DOHH2 (cell line): Measurements from ENCODE around the gene URGCP.

Source experiments
- H3F3A ChIP-seq: fragments of 200-600 bp; sonication (generic), shearing (Covaris generic); 2 replicates; pipeline ENCODE4 v1.6.0; 2016; ENCODE audit warnings: antibody characterized with exemption, mild to moderate bottlenecking; ENCODE audit not compliant: control insufficient read depth, insufficient read depth
- H3K27ac ChIP-seq: fragments of 200-600 bp; sonication (generic); 2 replicates; pipeline ENCODE4 v1.5.1; 2014; ENCODE audit warnings: low read depth, mild to moderate bottlenecking, low read length, moderate library complexity
- H3K27me3 ChIP-seq: fragments of 200-600 bp; sonication (generic); 2 replicates; pipeline ENCODE4 v1.6.1; 2014; ENCODE audit warnings: mild to moderate bottlenecking, low read length, mixed read lengths; ENCODE audit not compliant: control insufficient read depth
- H3K36me3 ChIP-seq: fragments of 200-600 bp; sonication (generic); 2 replicates; pipeline ENCODE4 v1.6.1; 2014; ENCODE audit warnings: mild to moderate bottlenecking, low read length, moderate library complexity, mixed read lengths; ENCODE audit not compliant: control insufficient read depth
- H3K4me1 ChIP-seq: fragments of 200-600 bp; sonication (generic); 2 replicates; pipeline ENCODE4 v1.6.1; 2014; ENCODE audit warnings: mild to moderate bottlenecking, low read length, mixed read lengths; ENCODE audit not compliant: control insufficient read depth
- H3K4me2 ChIP-seq: fragments of 200-600 bp; sonication (generic); 2 replicates; pipeline ENCODE4 v1.6.0; 2014; ENCODE audit warnings: mild to moderate bottlenecking, low read length, moderate library complexity
- H3K4me3 ChIP-seq: fragments of 200-600 bp; sonication (generic); 2 replicates; pipeline ENCODE4 v1.5.1; 2014; ENCODE audit warnings: mild to moderate bottlenecking, low read length, mixed read lengths
- H3K79me2 ChIP-seq: fragments of 200-600 bp; sonication (generic); 2 replicates; pipeline ENCODE4 v1.6.1; 2014; ENCODE audit warnings: mild to moderate bottlenecking, low read length, mixed read lengths; ENCODE audit not compliant: control insufficient read depth
- H3K9me2 ChIP-seq: fragments of 200-600 bp; sonication (generic); replicated peaks from 2 replicates; pipeline ENCODE4 v1.6.1; 2014; ENCODE audit warnings: mild to moderate bottlenecking, low read length, mixed read lengths; ENCODE audit not compliant: control insufficient read depth
- H3K9me3 ChIP-seq: fragments of 200-600 bp; sonication (generic); 2 replicates; pipeline ENCODE4 v1.6.1; 2014; ENCODE audit warnings: antibody characterized with exemption, low read length, mixed read lengths; ENCODE audit not compliant: control insufficient read depth, insufficient read depth
- H4K20me1 ChIP-seq: fragments of 200-600 bp; sonication (generic); 2 replicates; pipeline ENCODE4 v1.6.0; 2014; ENCODE audit warnings: low read depth, mild to moderate bottlenecking, antibody characterized with exemption, low read length, moderate library complexity; ENCODE audit not compliant: control insufficient read depth, insufficient read depth
- CTCF ChIP-seq: fragments of 200-600 bp; sonication (generic); IDR thresholded peaks from one replicate; pipeline ENCODE4 v1.5.1; 2014; ENCODE audit warnings: antibody characterized with exemption, mild to moderate bottlenecking, low read depth, low read length; ENCODE audit not compliant: poor library complexity, severe bottlenecking
- EZH2phosphoT487 ChIP-seq: fragments of 200-600 bp; sonication (generic); IDR thresholded peaks from 2 replicates; pipeline ENCODE4 v1.6.1; 2017; ENCODE audit warnings: borderline replicate concordance, mild to moderate bottlenecking, antibody characterized with exemption, low read length, moderate library complexity, mixed read lengths

Gene URGCP

GRCh38 chr7:43873300-43873699 is 33.1 kb downstream of the URGCP start:
- Histone ChIP-seq H3K9me3 (no peaks in the 10 kb centered on the region), H3K27me3 (no peaks in the 10 kb centered on the region), H3K79me2 (peaks cover 11% of the 10 kb centered on the region), H3K4me1 (peaks cover 36% of the 10 kb centered on the region), H3K4me2 (no peak overlapping the region), H3K4me3 (no peak overlapping the region), H3F3A (peaks cover 9% of the 10 kb centered on the region), H3K27ac (no peak overlapping the region), H4K20me1 (peaks cover 6% of the 10 kb centered on the region; the same call in 1 of the 2 replicates), H3K9me2 (no peaks in the 10 kb centered on the region), H3K36me3 (peaks cover 33% of the 10 kb centered on the region)
- TF ChIP-seq EZH2phosphoT487 (no peak), CTCF (no peak)

- Histone ChIP-seq H3K4me3 (no peak overlapping the region), H4K20me1 (peaks cover 6% of the 10 kb centered on the region; the same call in 1 of the 2 replicates), H3K79me2 (peaks cover 18% of the 10 kb centered on the region), H3K36me3 (peaks cover 32% of the 10 kb centered on the region), H3F3A (peaks cover 10% of the 10 kb centered on the region), H3K27ac (no peak overlapping the region), H3K4me2 (no peak overlapping the region), H3K9me3 (no peaks in the 10 kb centered on the region), H3K27me3 (no peaks in the 10 kb centered on the region), H3K9me2 (no peaks in the 10 kb centered on the region), H3K4me1 (peaks cover 42% of the 10 kb centered on the region)
- TF ChIP-seq EZH2phosphoT487 = no peak
- TF ChIP-seq CTCF = no peak
Measured at GRCh38 chr7:43872406-43873110, 33.8 kb downstream of the URGCP start.

- Histone ChIP-seq H3K27me3 (no peaks in the 10 kb centered on the region), H3K9me3 (no peaks in the 10 kb centered on the region), H3K4me2 (no peak overlapping the region), H3K36me3 (peaks cover 29% of the 10 kb centered on the region), H3K79me2 (peaks cover 17% of the 10 kb centered on the region), H3F3A (peaks cover 10% of the 10 kb centered on the region), H4K20me1 (peaks cover 6% of the 10 kb centered on the region; the same call in 1 of the 2 replicates), H3K4me1 (peaks cover 27% of the 10 kb centered on the region), H3K27ac (no peak overlapping the region), H3K4me3 (no peak overlapping the region), H3K9me2 (no peaks in the 10 kb centered on the region)
- TF ChIP-seq CTCF (no peak), EZH2phosphoT487 (no peak)
Measured at GRCh38 chr7:43871064-43871463, 35.3 kb downstream of the URGCP start.
